ENCODE data around the gene CFAP70. TPM values are rescaled to one million over a fixed set of nuclear protein-coding genes. Genes with fewer than 3 reads are reported as not detected.

CFAP70 gene
- total RNA-seq, 4 donors from 2014 or later = 2.0 to 3.2 (median 3.0) TPM

DNA sequence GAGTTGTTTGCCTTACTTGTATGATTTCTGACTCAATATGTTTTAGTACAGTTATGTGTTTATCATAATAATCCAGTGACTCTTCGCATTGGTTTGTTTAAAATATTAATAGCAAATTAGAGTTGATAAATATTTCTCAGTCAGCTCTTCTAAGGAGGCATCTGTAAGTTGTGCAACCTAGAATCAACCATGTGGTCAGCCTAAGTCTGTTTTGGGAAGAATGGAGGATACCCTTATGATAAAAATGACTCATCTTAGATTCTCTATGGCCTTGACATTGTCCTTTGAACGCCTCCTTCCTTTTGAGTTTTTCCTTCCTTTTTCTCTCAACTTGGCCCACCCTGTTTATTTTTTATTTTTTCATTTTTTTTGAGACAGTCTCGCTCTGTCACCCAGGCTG, 130.4 kb downstream of the CFAP70 start:
- DNase-seq (ENCODE audit: low spot score) = no peak
- ATAC-seq (ENCODE audit: low FRiP score) = no peak
- TF ChIP-seq, protein P1, sequence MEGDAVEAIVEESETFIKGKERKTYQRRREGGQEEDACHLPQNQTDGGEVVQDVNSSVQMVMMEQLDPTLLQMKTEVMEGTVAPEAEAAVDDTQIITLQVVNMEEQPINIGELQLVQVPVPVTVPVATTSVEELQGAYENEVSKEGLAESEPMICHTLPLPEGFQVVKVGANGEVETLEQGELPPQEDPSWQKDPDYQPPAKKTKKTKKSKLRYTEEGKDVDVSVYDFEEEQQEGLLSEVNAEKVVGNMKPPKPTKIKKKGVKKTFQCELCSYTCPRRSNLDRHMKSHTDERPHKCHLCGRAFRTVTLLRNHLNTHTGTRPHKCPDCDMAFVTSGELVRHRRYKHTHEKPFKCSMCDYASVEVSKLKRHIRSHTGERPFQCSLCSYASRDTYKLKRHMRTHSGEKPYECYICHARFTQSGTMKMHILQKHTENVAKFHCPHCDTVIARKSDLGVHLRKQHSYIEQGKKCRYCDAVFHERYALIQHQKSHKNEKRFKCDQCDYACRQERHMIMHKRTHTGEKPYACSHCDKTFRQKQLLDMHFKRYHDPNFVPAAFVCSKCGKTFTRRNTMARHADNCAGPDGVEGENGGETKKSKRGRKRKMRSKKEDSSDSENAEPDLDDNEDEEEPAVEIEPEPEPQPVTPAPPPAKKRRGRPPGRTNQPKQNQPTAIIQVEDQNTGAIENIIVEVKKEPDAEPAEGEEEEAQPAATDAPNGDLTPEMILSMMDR (IDR thresholded peaks at IDR 0.05) = no peak

DNA sequence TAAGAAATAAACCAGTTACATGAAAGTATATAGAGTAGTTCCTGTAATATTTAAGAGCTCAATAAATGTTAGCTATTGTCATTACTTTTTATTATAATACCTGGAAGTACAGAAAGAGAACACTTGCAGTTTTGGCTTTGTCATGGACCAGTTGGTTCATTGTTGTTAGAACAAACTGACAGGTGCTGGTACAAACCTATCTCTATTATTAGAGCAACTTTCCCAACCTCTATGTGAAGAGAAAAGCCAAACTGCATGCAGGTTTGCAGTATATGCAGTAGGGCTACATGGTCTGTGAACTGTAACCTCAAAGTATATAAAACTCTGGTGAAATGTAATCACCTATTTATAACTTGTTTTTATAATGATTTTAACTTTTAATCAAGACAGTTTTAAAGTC, 132.0 kb downstream of the CFAP70 start:
- no peak for ATAC-seq (ENCODE audit: low FRiP score)
- TF ChIP-seq, protein P1 (IDR thresholded peaks at IDR 0.05) = no peak
- DNase-seq (ENCODE audit: low spot score) = no peak

DNA sequence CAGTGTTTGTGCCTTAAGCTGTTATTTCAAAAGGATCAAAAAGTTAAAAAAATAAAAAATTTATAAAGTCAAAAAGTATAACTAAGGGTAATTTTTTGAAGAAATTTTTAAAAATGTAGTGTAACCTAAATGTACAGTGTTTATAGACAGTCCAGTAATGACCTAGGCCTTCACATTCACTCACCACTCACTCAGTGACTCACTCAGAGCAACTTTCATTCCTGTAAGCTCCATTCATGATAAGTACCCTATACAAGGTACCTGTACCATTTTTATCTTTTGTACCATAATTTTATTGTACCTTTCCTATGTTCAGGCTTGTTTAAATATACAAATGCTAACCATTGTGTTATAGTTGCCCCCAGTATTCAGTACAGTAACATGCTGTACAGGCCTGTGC, 133.1 kb downstream of the CFAP70 start:
- DNase-seq (ENCODE audit: low spot score) = no peak
- TF ChIP-seq, protein P1 (IDR thresholded peaks at IDR 0.05) = no peak
- ATAC-seq (ENCODE audit: low FRiP score) = no peak

DNA sequence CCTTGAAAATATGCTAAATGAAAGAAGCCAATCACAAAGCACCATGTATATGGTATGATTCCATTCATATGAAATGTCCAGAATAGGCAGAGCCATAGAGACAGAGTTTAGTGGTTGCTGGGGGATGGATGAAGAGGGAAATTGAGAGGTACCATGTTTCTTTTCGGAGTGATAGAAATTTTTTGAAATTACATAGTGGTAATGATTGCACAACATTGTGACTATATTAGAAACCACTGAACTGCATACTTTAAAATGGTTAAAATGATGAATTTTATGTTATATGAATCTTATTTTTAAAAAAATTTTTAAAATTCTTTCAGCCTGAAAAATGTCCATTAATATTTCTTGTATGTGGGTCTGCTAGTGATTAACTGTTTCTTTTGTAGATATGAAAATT, 137.7 kb downstream of the CFAP70 start:
- TF ChIP-seq, protein P1 (IDR thresholded peaks at IDR 0.05) = no peak
- DNase-seq (ENCODE audit: low spot score) (no peak), ATAC-seq (ENCODE audit: low FRiP score) (no peak)

DNA sequence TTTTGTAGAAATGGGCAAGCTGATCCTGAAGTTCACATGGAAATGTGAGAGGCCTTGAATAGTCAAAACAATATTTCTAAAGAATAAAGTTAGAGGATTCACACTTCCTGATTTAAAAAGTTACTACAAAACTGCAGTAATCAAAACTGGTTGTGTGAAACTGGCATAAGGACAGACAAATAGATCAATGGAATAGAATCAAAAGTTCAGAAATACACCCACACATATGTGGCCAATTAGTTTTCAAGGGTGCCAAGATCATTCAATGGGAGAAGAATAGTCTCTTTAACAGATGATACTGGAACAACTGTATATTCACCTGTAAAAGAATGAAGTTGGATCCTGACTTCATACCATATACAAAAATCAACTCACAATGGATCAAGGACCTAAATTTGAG, 139.3 kb downstream of the CFAP70 start:
- TF ChIP-seq, protein P1 (IDR thresholded peaks at IDR 0.05) = no peak
- ATAC-seq (ENCODE audit: low FRiP score) (no peak), DNase-seq (ENCODE audit: low spot score) (no peak)

DNA sequence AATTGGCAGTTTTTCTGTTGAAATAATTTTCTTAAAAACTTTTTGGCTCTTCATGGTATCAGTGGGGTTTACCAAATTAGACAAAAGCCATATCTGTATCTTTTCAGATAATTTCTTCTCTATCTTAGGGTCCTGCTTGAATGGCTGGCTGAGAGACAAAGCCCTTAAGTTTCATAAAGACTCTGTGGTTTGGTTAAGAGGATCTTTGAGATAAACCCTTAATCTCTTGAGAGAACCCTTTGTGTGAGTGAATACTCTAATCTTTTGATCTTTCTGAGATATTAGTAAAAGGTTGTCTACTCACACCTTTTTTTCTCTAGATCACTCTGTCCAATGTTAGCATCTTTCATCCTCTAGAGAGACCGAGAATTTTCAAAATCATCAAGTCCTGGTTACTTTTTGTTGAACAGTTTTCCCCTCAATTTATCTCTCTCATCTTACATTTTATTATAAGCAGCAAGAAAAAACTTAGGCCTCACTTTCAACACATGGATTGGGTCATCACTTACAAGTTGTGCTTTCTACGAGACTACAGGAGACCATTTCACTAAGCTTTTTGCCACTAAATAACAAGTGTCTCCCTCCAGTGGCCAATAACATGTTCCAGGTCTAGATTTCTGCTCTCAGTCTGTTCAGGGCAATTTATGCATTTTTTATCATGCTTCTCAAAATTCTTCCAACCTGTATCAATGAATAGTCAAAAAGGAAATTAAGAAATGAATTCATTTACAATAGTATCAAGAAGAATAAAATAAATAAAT, 140.1 kb downstream of the CFAP70 start:
- ATAC-seq (ENCODE audit: low FRiP score) (no peak), DNase-seq (ENCODE audit: low spot score) (no peak)

More for the DNA sequence above, 140.1 kb downstream of the CFAP70 start:
- TF ChIP-seq, protein P1 (IDR thresholded peaks at IDR 0.05) = no peak

Data from omental fat pad (tissue), 4 donors.